Hepatocyte (in vitro differentiated cells): Measurements from ENCODE around the gene FBXL13. TPM values are rescaled to one million over a fixed set of nuclear protein-coding genes. Genes with fewer than 3 reads are reported as not detected.
A peak's percentile ranks its signal among the peaks of the same experiment; 100 is the strongest.

Experiments used
- DNase-seq: peaks from one replicate; pipeline ENCODE4 v3.0.0-alpha.2; 2016; ENCODE audit warnings: low spot score
- H2AFZ ChIP-seq: fragments of 200-600 bp; sonication (generic); 2 replicates; pipeline ENCODE4 v1.6.0; 2016; ENCODE audit warnings: antibody characterized with exemption, mild to moderate bottlenecking
- H3K27ac ChIP-seq: fragments of 200-600 bp; sonication (generic); 2 replicates; pipeline ENCODE4 v1.5.1; 2016; ENCODE audit warnings: mild to moderate bottlenecking
- H3K27me3 ChIP-seq: fragments of 200-600 bp; sonication (generic); 2 replicates; pipeline ENCODE4 v1.6.1; 2016
- H3K36me3 ChIP-seq: fragments of 200-600 bp; sonication (generic); replicated peaks from 2 replicates; pipeline ENCODE4 v1.5.1; 2016; ENCODE audit warnings: low read depth; ENCODE audit not compliant: insufficient read depth
- H3K4me1 ChIP-seq: fragments of 200-600 bp; sonication (generic); 2 replicates; pipeline ENCODE4 v1.5.1; 2016; ENCODE audit warnings: mild to moderate bottlenecking, moderate library complexity; ENCODE audit not compliant: insufficient read depth
- H3K4me2 ChIP-seq: fragments of 200-600 bp; sonication (generic); 2 replicates; pipeline ENCODE4 v1.6.0; 2016
- H3K4me3 ChIP-seq: fragments of 200-600 bp; sonication (generic); 2 replicates; pipeline ENCODE4 v1.5.1; 2016; ENCODE audit warnings: mild to moderate bottlenecking
- H3K79me2 ChIP-seq: fragments of 200-600 bp; sonication (generic); 2 replicates; pipeline ENCODE4 v1.6.0; 2017; ENCODE audit warnings: mild to moderate bottlenecking
- H3K9me2 ChIP-seq: fragments of 200-600 bp; sonication (generic); replicated peaks from 2 replicates; pipeline ENCODE4 v1.6.0; 2017; ENCODE audit warnings: mild to moderate bottlenecking; ENCODE audit not compliant: insufficient read depth
- H3K9me3 ChIP-seq: fragments of 200-600 bp; sonication (generic); 2 replicates; pipeline ENCODE4 v1.5.1; 2016; ENCODE audit warnings: low read depth, mild to moderate bottlenecking
- H4K20me1 ChIP-seq: fragments of 200-600 bp; sonication (generic); 2 replicates; pipeline ENCODE4 v1.6.0; 2016; ENCODE audit warnings: mild to moderate bottlenecking; ENCODE audit not compliant: insufficient read depth, poor library complexity, severe bottlenecking
- CTCF ChIP-seq: fragments of 200-600 bp; sonication (generic); IDR thresholded peaks from 2 replicates; pipeline ENCODE4 v1.5.1; 2016; ENCODE audit warnings: antibody characterized with exemption, mild to moderate bottlenecking; ENCODE audit not compliant: poor library complexity
- EZH2 ChIP-seq: fragments of 200-600 bp; sonication (generic); IDR thresholded peaks from 2 replicates; pipeline ENCODE4 v1.6.1; 2016; ENCODE audit warnings: antibody characterized with exemption, mild to moderate bottlenecking, borderline replicate concordance
- EZH2phosphoT487 ChIP-seq: fragments of 200-600 bp; sonication (generic); IDR thresholded peaks from one replicate; pipeline ENCODE4 v1.6.1; 2018; ENCODE audit warnings: antibody characterized with exemption, mild to moderate bottlenecking, low read depth, moderate library complexity; ENCODE audit not compliant: unreplicated experiment, severe bottlenecking
- WGBS: methylation state at CpG from one replicate; pipeline ENCODE4 v1.1.6; 2016; ENCODE audit warnings: low lambda C conversion rate; ENCODE audit errors: missing lambda C conversion rate; 5-methylcytosine and 5-hydroxymethylcytosine counted together
- polyA plus RNA-seq: library from polyadenylated mRNA; unstranded; fragments of >200 nt; fragmentation: Nextera tagmentation; extraction: Ambion mirVana; gene quantifications from 2 replicates; pipeline ENCODE4 v1.2.1, GENCODE V29; 2016
- total RNA-seq: library from RNA; depleted of rRNA; stranded (reverse); fragments of >200 nt; gene quantifications from 2 replicates; pipeline ENCODE4 v1.2.3, GENCODE V29; 2014

FBXL13 gene
- total RNA-seq (1.8 and 3.3 TPM in 2 replicates), polyA plus RNA-seq (0.10 and 0.30 TPM in 2 replicates)

GRCh38 chr7:103074519-103075336 is at the start of gene FBXL13, which contains the start of gene ARMC10:
Gene FBXL13, minus strand, starts transcription at chr7:103074796.
Gene ARMC10, plus strand, starts transcription at chr7:103075140. Its CDS starts 133 bp downstream, at chr7:103075273.
- WGBS = 0% methylated on average over 37 of the region's 83 CpGs
- no peaks in the 10 kb centered on the region for H4K20me1 ChIP-seq
- peaks cover 7% of the 10 kb centered on the region for H3K4me1 ChIP-seq
- H3K27me3 ChIP-seq = no peaks in the 10 kb centered on the region
- DNase-seq = peak; percentile 95
- H3K9me2 ChIP-seq = peaks cover 2% of the 10 kb centered on the region
- TF ChIP-seq EZH2 (no peak), CTCF (peak; percentile 15), EZH2phosphoT487 (no peak)
- H3K4me3 ChIP-seq = peak within 1 kb of the TSS; percentile 61
- H3K9me3 ChIP-seq = no peaks in the 10 kb centered on the region
- no peaks in the 10 kb centered on the region for H3K36me3 ChIP-seq
- H2AFZ ChIP-seq = peak within 1 kb of the TSS; percentile 89
- peak within 1 kb of the TSS; percentile 78 for H3K4me2 ChIP-seq
- peaks cover 42% of the 10 kb centered on the region for H3K79me2 ChIP-seq
- peak within 1 kb of the TSS; percentile 96 for H3K27ac ChIP-seq

GRCh38 chr7:103123529-103123928 is 48.9 kb upstream of the FBXL13 start:
- no peaks in the 10 kb centered on the region for H3K4me1 ChIP-seq
- no peak overlapping the region for H3K4me3 ChIP-seq
- DNase-seq = no peak
- H2AFZ ChIP-seq = no peak overlapping the region
- no peaks in the 10 kb centered on the region for H4K20me1 ChIP-seq
- no peaks in the 10 kb centered on the region for H3K36me3 ChIP-seq
- WGBS = 64% methylated on average over 3 of the region's 3 CpGs
- H3K4me2 ChIP-seq = no peak overlapping the region
- no peak for TF ChIP-seq CTCF
- no peak for TF ChIP-seq EZH2phosphoT487
- no peak for TF ChIP-seq EZH2
- no peaks in the 10 kb centered on the region for H3K9me3 ChIP-seq
- H3K27me3 ChIP-seq = no peaks in the 10 kb centered on the region
- no peak overlapping the region for H3K27ac ChIP-seq
- no peaks in the 10 kb centered on the region for H3K9me2 ChIP-seq
- peaks cover 6% of the 10 kb centered on the region for H3K79me2 ChIP-seq

- no peaks in the 10 kb centered on the region for H3K9me3 ChIP-seq
- no peak overlapping the region for H3K27ac ChIP-seq
- H3K36me3 ChIP-seq = no peaks in the 10 kb centered on the region
- H3K9me2 ChIP-seq = no peaks in the 10 kb centered on the region
- H3K4me3 ChIP-seq = no peak overlapping the region
- H3K4me2 ChIP-seq = no peak overlapping the region
- no peaks in the 10 kb centered on the region for H3K27me3 ChIP-seq
- no peaks in the 10 kb centered on the region for H3K4me1 ChIP-seq
- no peak for DNase-seq
- no peaks in the 10 kb centered on the region for H4K20me1 ChIP-seq
- peaks cover 2% of the 10 kb centered on the region for H3K79me2 ChIP-seq
- no peak overlapping the region for H2AFZ ChIP-seq
- no peak for TF ChIP-seq CTCF
- no peak for TF ChIP-seq EZH2phosphoT487
- TF ChIP-seq EZH2 = no peak
Measured at GRCh38 chr7:103121641-103122040, 47.0 kb upstream of the FBXL13 start.
